SH-SY5Y (cell line): ENCODE results near the gene S100PBP.

ENCODE experiments used
- GATA2 ChIP-seq: IDR thresholded peaks from 2 replicates; pipeline ENCODE4 v1.6.1; 2011; ENCODE audit warnings: mild to moderate bottlenecking, low read depth, low read length
- GATA3 ChIP-seq: IDR thresholded peaks from 2 replicates; pipeline ENCODE4 v1.6.1; 2011; ENCODE audit warnings: low read depth, mild to moderate bottlenecking, low read length, moderate library complexity

S100PBP gene

GRCh38 chr1:32848354-32849063, 31.1 kb downstream of the S100PBP start:
- TF ChIP-seq GATA2 (no peak), GATA3 (no peak)

DNA sequence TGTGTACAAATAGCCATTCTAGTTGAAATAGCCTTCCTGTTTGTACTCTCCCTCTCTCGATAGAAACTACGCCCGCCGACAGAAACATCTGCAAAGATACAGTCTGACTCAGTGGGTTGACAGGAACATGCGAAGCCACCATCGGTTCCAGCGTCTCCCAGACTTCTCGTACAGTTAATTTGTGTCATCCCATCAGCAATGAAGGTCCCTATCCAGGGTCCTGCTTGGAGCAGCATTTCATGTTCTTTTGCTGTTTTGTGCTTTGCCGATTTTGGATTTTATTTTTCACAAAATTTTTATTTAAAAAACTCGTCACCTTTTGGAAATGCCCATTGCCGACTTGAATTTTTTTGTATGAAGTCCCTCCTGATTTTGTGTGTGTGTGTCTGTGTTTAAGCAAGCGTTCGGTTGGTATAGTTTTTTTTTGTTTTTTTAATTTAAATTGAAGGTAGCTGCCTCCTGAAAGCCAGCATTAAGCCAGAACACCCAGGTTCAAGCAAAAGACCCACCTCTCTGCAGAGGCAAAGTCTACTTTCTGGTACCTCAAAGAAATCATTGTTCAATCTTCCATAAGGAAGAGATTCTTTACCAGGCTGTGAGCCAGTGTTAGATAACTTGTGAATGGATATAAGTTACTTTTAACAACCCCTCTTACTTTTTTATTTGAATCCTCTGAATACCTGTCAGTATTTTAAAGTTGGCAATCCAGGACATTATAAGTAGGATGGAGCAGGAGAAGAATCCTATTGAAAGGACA, 38.6 kb downstream of the S100PBP start:
- no peak for TF ChIP-seq GATA2
- TF ChIP-seq GATA3: no peak

- TF ChIP-seq GATA2 (no peak), GATA3 (no peak)
Measured at GRCh38 chr1:32858136-32858535, 40.7 kb downstream of the S100PBP start.

DNA sequence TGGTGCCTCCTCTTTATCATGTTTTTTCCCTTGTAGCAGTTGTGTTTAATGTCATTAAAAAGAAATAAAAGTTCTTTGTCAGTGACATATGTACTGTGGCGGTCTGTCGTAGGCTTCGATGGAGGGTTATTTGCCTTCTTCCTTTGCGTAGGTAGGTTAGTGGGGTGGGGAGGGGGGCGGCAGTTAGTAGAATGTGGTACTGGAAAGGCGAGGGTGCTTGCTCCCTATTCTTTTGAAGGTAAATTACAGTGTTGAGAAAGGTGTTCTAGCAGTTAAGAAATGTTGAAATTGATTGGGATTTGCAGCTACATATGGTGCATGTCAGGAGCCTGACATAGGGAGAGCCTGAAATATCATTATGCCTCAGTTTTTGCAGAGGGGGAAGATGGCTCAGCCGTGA, 41.3 kb downstream of the S100PBP start:
- TF ChIP-seq GATA3 (no peak), GATA2 (no peak)

- TF ChIP-seq GATA2 (no peak), GATA3 (no peak)
Measured at GRCh38 chr1:32859915-32860314, 42.5 kb downstream of the S100PBP start.

DNA sequence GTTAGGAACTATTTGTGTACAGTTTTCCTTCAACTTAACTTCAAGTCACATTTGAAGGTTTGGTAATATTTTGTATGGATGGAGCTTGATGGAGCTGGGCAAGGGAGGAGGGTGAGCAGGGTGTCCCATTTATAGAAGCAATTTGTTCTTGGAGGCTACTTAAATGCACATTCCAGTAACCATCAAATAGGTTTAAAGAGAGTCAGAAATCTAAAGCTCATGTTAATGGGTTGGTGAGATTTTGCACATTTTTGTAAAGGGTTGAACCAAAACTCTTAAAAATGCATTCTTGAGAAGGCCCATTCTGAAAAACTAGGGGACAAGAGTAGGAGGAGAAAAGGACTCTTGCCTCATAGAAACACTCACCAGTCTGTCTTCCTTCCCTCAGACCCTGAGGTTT, 43.1 kb downstream of the S100PBP start:
- no peak for TF ChIP-seq GATA3
- no peak for TF ChIP-seq GATA2

DNA sequence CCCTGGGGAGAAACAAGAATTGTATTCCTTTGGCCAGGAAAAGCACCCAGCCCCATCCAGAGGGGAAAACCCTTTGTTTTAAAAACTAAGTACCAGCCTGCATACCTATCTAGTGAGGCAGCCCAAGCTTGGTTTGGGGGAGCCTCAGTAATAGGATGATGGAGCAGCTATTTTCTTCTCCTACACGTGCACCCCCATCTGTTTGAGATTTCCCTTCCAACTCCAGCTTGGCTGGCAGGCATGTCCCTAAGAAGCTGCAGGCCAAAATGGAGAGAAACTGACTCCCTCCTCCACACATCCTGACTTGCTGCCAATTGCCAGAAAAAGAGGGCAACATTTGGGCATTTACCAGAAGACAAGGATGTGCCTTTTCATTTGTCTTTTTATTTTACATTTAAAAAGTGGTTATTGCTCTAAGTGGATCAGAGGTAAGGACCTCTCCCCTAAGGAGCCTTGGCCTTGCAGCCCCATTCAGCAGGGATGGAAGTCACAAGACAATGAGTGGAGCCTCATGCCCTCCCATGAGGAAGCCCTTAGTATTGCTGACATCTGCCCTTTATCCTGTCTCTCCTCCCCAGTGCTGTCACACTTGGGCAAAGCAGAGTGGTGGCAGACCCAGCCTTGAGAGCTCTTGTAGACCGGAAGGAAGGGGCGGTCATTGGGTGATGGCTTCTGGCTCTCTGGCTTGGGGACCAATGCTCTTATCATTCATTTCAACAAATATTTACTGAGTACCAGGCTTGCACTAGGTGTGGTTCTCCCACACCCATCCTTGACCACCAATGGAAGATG, 44.6 kb downstream of the S100PBP start:
- no peak for TF ChIP-seq GATA3
- no peak for TF ChIP-seq GATA2

DNA sequence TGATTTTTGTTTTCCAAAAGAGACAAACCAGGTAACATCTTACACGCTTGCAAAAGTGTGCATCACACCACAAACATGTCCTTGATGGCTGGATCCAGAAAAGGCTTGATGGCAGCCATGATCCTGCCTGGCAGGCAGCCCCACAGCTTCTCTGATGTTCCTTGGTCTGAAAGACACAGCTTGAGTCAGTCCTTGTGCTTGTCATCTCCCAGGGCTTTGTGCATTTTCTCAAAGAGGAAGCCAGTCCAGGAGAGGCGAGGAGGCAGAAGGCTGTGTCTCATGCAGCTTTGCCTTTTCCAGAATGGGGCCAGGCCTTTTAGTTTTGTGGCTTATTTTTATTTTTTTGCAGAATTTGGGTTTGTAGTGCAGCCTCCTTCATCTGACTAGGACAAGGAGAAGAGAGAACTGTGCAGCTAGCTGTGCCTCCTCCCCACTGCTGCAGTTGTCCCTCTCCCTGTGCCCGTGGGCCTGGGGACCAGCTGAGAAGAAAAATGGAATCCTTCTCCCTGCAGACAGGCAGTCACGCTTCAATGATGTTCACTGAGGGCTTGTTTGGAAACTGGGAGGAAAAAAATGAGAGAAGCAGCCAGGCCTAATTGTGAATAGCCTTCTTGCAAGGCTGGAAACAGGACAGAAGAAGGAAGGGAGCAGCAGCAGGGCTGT, 45.9 kb downstream of the S100PBP start:
- TF ChIP-seq GATA3 (no peak), GATA2 (no peak)

- TF ChIP-seq GATA3: no peak
- TF ChIP-seq GATA2: no peak
Measured at GRCh38 chr1:32863881-32864245, 46.4 kb downstream of the S100PBP start.

GRCh38 chr1:32864375-32865019, 47.0 kb downstream of the S100PBP start:
- TF ChIP-seq GATA2 (no peak), GATA3 (no peak)

- TF ChIP-seq GATA3: no peak
- no peak for TF ChIP-seq GATA2
Measured at GRCh38 chr1:32865639-32866405, 48.4 kb downstream of the S100PBP start.

DNA sequence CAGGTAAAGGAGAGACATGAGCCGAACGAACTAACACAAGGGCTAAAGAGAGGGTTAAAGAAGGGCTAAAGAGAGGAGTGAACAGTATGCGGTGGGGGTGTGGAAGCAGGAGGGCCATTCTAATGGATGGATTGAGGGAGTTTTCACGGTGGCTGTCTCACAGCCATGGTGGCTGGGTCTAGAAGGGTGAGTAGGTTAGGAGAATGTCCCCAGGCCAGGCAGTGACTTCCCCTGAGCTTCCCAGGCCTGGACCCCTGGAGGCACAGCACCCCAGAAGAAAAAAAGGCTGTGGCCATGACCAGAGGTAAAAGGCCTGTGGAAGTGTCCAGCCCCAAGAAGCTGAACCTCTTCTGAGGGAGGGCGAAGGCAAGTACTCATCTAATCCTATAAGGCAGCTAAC, 49.7 kb downstream of the S100PBP start:
- TF ChIP-seq GATA3 (no peak), GATA2 (no peak)

- TF ChIP-seq GATA2 (no peak), GATA3 (no peak)
Measured at GRCh38 chr1:32867671-32868070, 50.2 kb downstream of the S100PBP start.

- TF ChIP-seq GATA2: no peak
- no peak for TF ChIP-seq GATA3
Measured at GRCh38 chr1:32868085-32868484, 50.6 kb downstream of the S100PBP start.
